Mesodermal cell (in vitro differentiated cells): Measurements from ENCODE around the gene LIPC.

Experiments
- H3K27ac ChIP-seq: 2 replicates; pipeline ENCODE4 v1.7.0; 2013; ENCODE audit warnings: mild to moderate bottlenecking, low read depth, low read length, moderate library complexity; ENCODE audit not compliant: severe bottlenecking
- H3K36me3 ChIP-seq: 2 replicates; pipeline ENCODE4 v1.7.1; 2013; ENCODE audit warnings: mild to moderate bottlenecking, low read length, moderate library complexity; ENCODE audit not compliant: control insufficient read depth, insufficient read depth
- H3K4me1 ChIP-seq: one replicate; pipeline ENCODE4 v1.7.1; 2013; ENCODE audit warnings: mild to moderate bottlenecking, low read length; ENCODE audit not compliant: insufficient read depth, control insufficient read depth, poor library complexity, severe bottlenecking
- H3K4me3 ChIP-seq: 2 replicates; pipeline ENCODE4 v1.7.0; 2013; ENCODE audit warnings: low read length, control low read depth, mild to moderate bottlenecking; ENCODE audit not compliant: insufficient read depth, poor library complexity, severe bottlenecking; ENCODE audit errors: extremely low read depth
- H3K9me3 ChIP-seq: 2 replicates; pipeline ENCODE4 v1.7.1; 2013; ENCODE audit warnings: mild to moderate bottlenecking, low read length, moderate library complexity; ENCODE audit not compliant: control insufficient read depth
- WGBS, 2 experiments: methylation state at CpG; one replicate each; pipeline ENCODE4 v1.1.5; 2013; ENCODE audit warnings: missing lambda C conversion rate in 2 of 2; ENCODE audit not compliant: insufficient coverage in 2 of 2; 5-methylcytosine and 5-hydroxymethylcytosine counted together

LIPC gene

DNA sequence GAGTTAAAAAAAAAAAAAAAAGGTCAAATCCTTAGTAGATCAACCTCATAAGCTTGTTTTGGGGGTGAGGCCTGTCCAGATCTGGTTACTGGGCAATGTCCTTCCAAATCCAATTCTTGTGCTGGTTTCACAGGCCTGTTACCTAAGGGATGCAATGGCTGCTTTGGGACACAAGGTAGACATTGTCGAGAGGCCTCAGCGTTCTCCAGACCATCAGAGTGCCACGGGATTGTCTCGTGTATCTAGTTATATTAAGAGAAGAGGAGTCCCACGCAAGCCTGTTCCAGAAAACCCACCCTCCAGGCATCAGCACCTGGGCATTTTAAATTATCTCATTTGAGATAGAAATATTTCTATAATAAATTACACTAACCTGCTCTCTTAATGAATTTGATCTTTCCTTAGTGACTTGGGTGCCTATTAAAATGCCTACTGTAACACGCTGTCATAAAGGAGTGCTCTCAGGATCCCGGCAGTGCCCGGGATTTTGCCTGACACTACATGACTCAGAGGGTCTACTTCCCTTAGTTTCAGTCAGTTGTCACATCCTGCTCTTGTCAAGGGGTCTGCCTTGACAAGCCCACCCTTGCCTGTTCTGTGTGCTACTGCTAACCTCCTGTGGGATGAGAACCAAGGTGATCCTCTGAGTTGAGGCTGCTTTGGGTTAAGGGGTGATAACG lies 116.0 kb downstream of the LIPC start:
- Histone ChIP-seq H3K4me1 (peaks cover 62% of the 10 kb centered on the region), H3K27ac (peak overlapping the region; percentile 82), H3K9me3 (no peaks in the 10 kb centered on the region), H3K36me3 (no peaks in the 10 kb centered on the region), H3K4me3 (no peak overlapping the region)
- 93 to 100% methylated on average over 4 to 6 of the region's 9 CpGs for WGBS, 2 experiments

DNA sequence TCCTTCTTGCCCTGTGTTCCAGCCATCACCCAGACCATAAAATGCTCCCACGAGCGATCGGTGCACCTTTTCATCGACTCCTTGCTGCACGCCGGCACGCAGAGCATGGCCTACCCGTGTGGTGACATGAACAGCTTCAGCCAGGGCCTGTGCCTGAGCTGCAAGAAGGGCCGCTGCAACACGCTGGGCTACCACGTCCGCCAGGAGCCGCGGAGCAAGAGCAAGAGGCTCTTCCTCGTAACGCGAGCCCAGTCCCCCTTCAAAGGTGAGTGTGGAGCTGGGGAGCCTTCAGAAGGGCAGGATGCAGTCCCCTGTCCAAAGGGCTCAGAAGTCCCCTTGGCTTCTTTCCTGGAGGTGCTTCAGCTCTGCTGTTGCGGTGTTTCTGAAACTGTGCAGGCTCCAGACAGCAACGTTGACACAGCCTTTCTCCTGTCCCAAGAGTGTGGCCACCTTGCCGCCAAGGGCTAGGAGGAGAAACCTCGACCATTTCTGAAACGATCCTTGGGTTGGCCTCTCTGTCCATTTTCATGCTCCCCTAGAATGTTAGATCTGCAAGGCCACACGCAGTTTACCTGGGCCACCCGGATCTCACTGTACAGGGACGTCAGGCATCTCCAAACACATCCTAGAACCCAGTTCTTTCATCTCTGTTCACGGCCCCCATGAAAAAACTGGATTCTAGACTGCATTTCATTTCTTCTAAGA lies 116.7 kb downstream of the LIPC start:
- Histone ChIP-seq H3K4me1 (peaks cover 62% of the 10 kb centered on the region), H3K9me3 (no peaks in the 10 kb centered on the region), H3K36me3 (no peaks in the 10 kb centered on the region), H3K4me3 (no peak overlapping the region), H3K27ac (peak overlapping the region; percentile 82)
- WGBS, 2 experiments = 93 to 94% methylated on average over 21 to 25 of the region's 26 CpGs

DNA sequence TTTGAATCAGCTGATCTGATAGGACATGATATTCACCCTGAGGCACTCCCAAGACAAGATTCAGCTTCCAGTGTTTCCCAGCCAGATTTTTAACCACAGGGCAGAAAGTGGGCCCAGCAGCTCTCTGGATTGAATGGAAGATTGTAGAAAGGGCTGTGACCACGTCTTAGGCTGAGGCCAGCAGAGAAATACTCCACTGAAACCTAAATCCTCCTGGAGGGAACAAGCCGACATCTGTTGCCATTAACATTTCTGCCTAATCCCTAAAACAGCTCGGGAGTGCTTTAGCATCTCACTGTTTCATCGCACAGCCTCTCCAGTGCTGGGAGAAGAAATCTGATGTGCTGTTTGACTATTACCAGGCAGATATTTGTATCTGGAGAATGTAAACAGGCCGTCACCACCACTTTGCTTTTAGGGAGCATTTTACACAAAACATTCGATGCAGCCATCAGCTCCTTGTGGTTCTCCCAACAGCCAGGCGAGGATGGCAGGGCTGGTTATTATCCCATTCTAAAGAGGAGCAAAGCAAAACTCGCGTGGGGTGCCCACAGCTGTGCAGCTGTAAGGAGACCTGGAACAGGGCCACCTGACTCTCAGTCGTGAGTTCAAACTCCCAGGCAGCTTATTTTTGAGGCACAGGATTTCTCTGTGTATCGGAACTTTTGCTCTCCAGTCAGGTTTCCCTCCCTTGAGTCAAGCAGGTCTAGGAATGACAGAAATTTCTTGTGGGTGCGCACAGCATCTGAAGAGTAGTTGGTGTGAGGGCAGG lies 117.4 kb downstream of the LIPC start:
- no peak overlapping the region for H3K4me3 ChIP-seq
- peaks cover 62% of the 10 kb centered on the region for H3K4me1 ChIP-seq
- 86 to 92% methylated on average over 8 of the region's 12 CpGs for WGBS, 2 experiments
- H3K9me3 ChIP-seq = no peaks in the 10 kb centered on the region
- H3K27ac ChIP-seq = peak overlapping the region; percentile 82
- no peaks in the 10 kb centered on the region for H3K36me3 ChIP-seq

DNA sequence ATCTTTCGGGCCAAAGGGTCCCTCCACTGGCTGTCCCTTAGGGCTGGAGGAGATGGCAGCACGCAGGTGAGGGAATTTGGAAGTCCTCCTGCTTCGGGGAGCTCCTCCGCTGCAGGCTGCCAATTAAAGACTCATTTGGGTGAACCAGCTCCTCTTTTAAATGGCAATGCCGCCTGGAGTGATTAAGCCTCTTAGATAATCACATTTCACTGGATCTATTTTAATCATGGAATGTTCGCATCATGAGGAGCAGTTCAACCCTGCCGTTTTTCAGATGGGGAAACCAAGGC lies 117.9 kb downstream of the LIPC start:
- peak overlapping the region; percentile 82 for H3K27ac ChIP-seq
- H3K9me3 ChIP-seq = no peaks in the 10 kb centered on the region
- 92 to 96% methylated on average over 5 to 7 of the region's 7 CpGs for WGBS, 2 experiments
- no peaks in the 10 kb centered on the region for H3K36me3 ChIP-seq
- H3K4me3 ChIP-seq = no peak overlapping the region
- peaks cover 62% of the 10 kb centered on the region for H3K4me1 ChIP-seq

DNA sequence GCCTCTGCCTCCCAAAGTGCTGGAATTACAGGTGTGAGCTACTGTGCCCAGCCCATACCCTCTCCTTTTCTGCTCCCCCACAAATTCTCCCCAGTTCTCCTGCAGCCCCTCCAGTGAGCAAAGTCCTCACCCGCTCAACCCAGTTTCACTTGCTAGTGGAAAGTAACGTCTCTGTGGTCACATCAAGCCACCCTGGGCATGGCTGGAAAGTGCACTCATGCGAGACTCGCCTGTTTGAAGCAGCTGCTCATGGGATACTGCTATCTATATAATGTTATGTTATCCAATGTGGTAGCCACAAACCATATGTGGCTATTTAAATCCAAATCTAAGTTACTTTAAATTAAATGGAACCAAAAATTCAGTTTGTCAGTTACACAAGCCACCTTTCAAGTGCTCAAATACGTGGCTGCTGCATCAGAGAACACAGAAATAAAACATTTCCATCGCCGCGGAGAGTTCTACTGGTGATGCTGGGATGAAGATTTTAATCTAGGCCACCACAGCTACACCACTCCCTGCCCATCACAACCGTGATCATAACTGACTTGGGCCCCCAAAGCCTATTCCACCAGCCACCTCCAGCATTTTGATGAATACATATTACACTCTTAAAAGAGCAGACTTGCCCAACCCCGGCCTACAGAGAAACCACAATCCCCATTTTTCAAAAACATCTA lies 119.4 kb downstream of the LIPC start:
- Histone ChIP-seq H3K4me1 (peaks cover 60% of the 10 kb centered on the region), H3K36me3 (no peaks in the 10 kb centered on the region), H3K27ac (peak overlapping the region; percentile 87), H3K9me3 (no peaks in the 10 kb centered on the region), H3K4me3 (no peak overlapping the region)
- WGBS, 2 experiments = 87 to 92% methylated on average over 2 to 5 of the region's 10 CpGs

DNA sequence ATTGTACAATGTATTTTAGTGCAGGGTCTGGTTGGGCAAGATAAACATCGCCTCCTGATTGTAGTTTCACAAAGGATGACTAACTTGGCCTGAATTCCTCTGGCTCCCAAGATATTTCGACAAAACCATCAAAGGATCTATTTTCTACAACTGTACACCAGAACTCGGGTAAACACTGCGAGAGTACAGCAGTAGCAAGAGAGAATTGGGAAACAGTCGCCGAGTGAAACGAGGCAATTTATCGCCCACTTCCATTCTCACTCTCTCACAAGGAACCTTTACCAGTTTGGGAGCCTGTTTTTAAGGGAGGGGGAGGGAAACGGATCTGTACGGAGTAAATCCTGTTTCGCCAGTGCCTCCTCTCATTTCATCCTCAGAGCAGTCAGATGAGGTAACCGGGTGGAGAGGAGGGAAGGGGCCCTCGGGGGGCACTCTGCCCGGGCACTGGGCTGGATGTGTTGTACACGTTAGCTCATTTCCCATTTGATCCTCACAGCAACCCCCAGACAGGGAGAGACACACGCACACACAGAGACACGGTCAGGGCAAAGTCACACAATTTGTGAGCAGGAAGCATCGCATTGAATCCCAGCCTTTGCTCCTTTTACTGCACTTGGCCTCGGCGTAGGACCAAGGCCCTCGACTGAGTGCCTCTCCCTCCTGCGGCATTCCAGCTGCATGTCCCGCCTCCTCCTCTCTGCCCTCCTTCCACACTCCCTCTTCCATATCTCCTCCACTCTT lies 120.1 kb downstream of the LIPC start:
- H3K27ac ChIP-seq = peak overlapping the region; percentile 87
- no peaks in the 10 kb centered on the region for H3K36me3 ChIP-seq
- no peak overlapping the region for H3K4me3 ChIP-seq
- peaks cover 56% of the 10 kb centered on the region for H3K4me1 ChIP-seq
- 76 to 78% methylated on average over 12 of the region's 23 CpGs for WGBS, 2 experiments
- no peaks in the 10 kb centered on the region for H3K9me3 ChIP-seq

DNA sequence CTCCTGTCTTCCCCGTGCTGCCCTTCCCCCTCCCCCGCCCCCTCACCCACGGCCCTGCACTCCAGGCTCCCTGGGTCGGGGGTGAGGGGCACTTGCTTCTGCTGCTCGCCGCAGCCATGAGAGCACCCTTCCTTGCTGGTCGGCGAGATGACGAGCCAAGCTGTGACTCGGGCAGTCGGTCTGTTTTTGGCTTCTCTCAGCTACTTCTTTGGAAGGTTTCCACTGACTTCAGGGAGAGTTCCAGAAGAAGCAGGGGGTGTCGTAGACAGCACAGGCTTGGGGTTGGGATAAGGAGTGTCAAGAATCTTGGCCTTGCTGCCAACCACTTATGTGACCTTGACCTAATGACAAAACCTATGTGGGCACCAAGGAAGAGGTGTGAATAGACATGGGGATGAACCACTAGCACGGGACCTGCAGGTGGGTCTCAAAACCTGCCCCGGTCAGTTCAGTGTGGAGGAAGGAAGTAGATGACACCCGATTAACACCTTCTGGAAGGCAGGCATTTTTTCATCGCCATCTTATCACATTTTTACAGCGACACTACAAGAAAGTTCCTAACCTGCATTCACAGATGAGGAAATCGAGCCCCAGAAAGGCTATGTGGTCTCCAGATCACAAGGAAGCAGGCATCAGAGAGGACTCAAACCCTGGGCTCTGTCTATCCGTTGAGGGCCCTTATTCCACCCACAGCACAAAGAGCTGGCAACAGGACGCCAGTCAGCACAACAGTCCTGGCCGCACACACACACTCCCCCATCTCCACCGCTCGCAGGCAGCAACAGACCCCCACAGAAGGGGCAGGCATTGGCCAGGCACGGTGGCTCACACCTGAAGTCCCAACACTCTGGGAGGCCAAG lies 120.9 kb downstream of the LIPC start:
- H3K36me3 ChIP-seq = no peaks in the 10 kb centered on the region
- no peak overlapping the region for H3K4me3 ChIP-seq
- peak overlapping the region; percentile 87 for H3K27ac ChIP-seq
- H3K4me1 ChIP-seq = peaks cover 48% of the 10 kb centered on the region
- WGBS, 2 experiments = 78 to 92% methylated on average over 18 to 19 of the region's 24 CpGs
- H3K9me3 ChIP-seq = no peaks in the 10 kb centered on the region

DNA sequence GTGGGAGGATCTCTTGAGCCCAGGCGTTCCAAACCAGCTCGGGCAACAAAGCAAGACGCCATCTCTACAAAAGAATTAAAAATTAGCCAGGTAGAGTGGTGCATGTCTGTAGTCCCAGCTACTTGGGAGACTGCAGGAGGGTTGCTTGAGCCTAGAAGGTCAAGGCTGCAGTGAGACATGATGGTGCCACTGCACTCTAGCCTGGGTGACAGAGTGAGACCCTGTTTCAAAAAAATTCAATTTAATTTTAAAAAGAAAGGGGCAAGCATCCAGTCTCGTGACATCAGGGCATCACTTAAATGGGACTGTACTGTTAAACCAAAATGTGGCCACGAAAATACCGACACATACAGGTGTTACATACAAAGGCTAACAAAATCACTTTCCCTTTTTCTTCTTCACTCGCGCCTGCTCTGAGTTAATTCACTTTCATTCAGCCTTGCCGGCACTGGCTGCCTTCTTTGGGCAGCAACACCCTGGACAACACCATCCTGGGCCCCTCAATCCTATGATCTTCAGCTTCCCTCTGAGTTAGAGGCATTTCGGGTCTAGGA lies 121.7 kb downstream of the LIPC start:
- H3K4me3 ChIP-seq = no peak overlapping the region
- no peak overlapping the region for H3K27ac ChIP-seq
- WGBS, 2 experiments = 95 to 99% methylated on average over 9 to 10 of the region's 10 CpGs
- H3K4me1 ChIP-seq = peaks cover 41% of the 10 kb centered on the region
- no peaks in the 10 kb centered on the region for H3K36me3 ChIP-seq
- H3K9me3 ChIP-seq = peaks cover 2% of the 10 kb centered on the region

DNA sequence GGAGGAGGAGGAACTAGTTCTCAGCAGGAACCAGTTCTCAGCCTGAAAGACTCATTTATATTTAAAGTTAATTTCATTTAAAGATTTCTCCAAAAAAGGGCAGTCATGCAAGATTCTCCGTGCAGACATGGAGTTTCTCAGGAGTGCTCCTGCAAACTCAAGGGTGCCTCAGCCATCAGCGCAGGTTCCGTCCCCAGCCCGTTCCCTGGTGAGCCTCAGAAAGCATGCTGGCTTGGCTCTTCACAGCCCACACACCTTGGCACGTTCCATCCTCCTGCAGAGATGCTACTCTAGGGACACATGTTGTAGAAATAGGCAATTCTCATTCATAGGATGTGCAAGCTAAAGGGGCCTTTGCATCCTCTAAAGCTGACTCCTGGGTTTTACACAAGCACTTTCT lies 123.0 kb downstream of the LIPC start:
- Histone ChIP-seq H3K4me3 (no peak overlapping the region), H3K4me1 (peaks cover 28% of the 10 kb centered on the region), H3K36me3 (no peaks in the 10 kb centered on the region), H3K9me3 (peaks cover 8% of the 10 kb centered on the region), H3K27ac (no peak overlapping the region)
- 83 to 86% methylated on average over 1 to 5 of the region's 5 CpGs for WGBS, 2 experiments
